Measurements from ENCODE around the gene WDR43. TPM values are rescaled to one million over a fixed set of nuclear protein-coding genes. Genes with fewer than 3 reads are reported as not detected.

Gene WDR43
- total RNA-seq, 1 donor from 2014 or later, result 37.6 TPM

DNA sequence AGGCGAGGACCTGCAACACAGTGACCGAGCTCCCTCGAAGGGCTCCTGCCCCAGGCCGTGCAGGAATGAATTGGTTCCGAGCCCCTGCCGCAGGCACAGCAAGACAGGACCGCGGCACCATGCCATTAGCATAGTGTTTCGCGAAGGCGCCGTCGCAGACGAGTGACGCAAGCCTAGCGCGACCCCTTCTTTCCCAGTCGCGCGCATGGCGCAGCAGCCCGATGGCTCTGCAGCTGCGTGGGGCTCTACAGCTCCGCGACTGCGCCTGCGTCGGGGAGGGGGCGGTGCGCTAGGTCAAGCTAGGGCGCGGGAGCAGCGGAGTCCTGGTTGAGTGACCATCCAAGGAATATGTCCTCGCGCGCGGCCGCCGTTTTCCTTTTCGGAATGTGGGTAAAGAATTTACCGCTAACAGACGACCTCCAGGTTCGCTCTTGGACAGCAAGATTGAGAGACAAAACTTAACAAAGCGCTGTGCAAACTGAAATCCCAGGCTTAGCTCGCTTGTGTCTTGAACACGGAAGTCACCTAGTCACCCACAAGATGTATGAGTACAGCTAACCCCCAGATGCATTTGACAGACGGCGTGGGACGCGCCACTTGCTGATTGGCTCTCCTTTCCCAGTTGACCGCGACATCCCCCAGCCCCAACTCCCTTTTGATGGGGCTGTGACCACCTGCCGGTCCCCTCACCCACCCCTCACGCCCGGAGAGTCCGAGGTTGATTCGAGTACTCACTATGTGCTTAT, 24.1 kb upstream of the WDR43 start, which contains the start of gene TRMT61B:
Gene TRMT61B (minus strand): TSS at position 164 of the 746 bp plus-strand sequence. CDS start 32 bp downstream, at position 132.
- Mint-ChIP-seq H3K4me3 (ENCODE audit: unreplicated experiment) (peak within 1 kb of the TSS; percentile 98), H3K9me3 (ENCODE audit: low read depth) (no peaks in the 10 kb centered on the region), H3K4me1 (ENCODE audit: low read depth) (peaks cover 32% of the 10 kb centered on the region), H3K27me3 (ENCODE audit: low read depth) (peaks cover 5% of the 10 kb centered on the region), H3K36me3 (ENCODE audit: low read depth) (no peaks in the 10 kb centered on the region), H3K27ac (ENCODE audit: unreplicated experiment) (peak within 1 kb of the TSS; percentile 98)
- peak; percentile 99 for DNase-seq (ENCODE audit: low spot score)
- TF ChIP-seq CTCF (IDR thresholded peaks at IDR 0.05), result no peak

- no peak for DNase-seq (ENCODE audit: low spot score)
- no peak for TF ChIP-seq CTCF (IDR thresholded peaks at IDR 0.05)
- peaks cover 31% of the 10 kb centered on the region for H3K4me1 Mint-ChIP-seq (ENCODE audit: low read depth)
- H3K36me3 Mint-ChIP-seq (ENCODE audit: low read depth), result no peaks in the 10 kb centered on the region
- no peaks in the 10 kb centered on the region for H3K9me3 Mint-ChIP-seq (ENCODE audit: low read depth)
- no peak overlapping the region for H3K4me3 Mint-ChIP-seq (ENCODE audit: unreplicated experiment)
- H3K27ac Mint-ChIP-seq (ENCODE audit: unreplicated experiment), result no peak overlapping the region
- H3K27me3 Mint-ChIP-seq (ENCODE audit: low read depth), result peaks cover 16% of the 10 kb centered on the region
These were observed 22.8 kb upstream of the WDR43 start for GRCh38 chr2:28871620-28872019.

GRCh38 chr2:28880193-28880592, 14.3 kb upstream of the WDR43 start:
- Mint-ChIP-seq H3K27me3 (ENCODE audit: low read depth) (peaks cover 21% of the 10 kb centered on the region), H3K4me1 (ENCODE audit: low read depth) (no peaks in the 10 kb centered on the region), H3K9me3 (ENCODE audit: low read depth) (no peaks in the 10 kb centered on the region), H3K27ac (ENCODE audit: unreplicated experiment) (no peak overlapping the region), H3K4me3 (ENCODE audit: unreplicated experiment) (no peak overlapping the region), H3K36me3 (ENCODE audit: low read depth) (no peaks in the 10 kb centered on the region)
- no peak for TF ChIP-seq CTCF (IDR thresholded peaks at IDR 0.05)
- no peak for DNase-seq (ENCODE audit: low spot score)

GRCh38 chr2:28893488-28893887, 979 bp upstream of the WDR43 start:
- no peaks in the 10 kb centered on the region for H3K27me3 Mint-ChIP-seq (ENCODE audit: low read depth)
- no peaks in the 10 kb centered on the region for H3K9me3 Mint-ChIP-seq (ENCODE audit: low read depth)
- TF ChIP-seq CTCF (IDR thresholded peaks at IDR 0.05), result no peak
- H3K4me1 Mint-ChIP-seq (ENCODE audit: low read depth), result peaks cover 31% of the 10 kb centered on the region
- H3K27ac Mint-ChIP-seq (ENCODE audit: unreplicated experiment), result no peak overlapping the region
- H3K4me3 Mint-ChIP-seq (ENCODE audit: unreplicated experiment), result peak overlapping the region; percentile 26
- DNase-seq (ENCODE audit: low spot score), result no peak
- no peaks in the 10 kb centered on the region for H3K36me3 Mint-ChIP-seq (ENCODE audit: low read depth)

GRCh38 chr2:28895189-28895893, 874 bp downstream of the WDR43 start:
- Mint-ChIP-seq H3K27ac (ENCODE audit: unreplicated experiment) (peak overlapping the region; percentile 79), H3K27me3 (ENCODE audit: low read depth) (no peaks in the 10 kb centered on the region), H3K36me3 (ENCODE audit: low read depth) (no peaks in the 10 kb centered on the region), H3K4me3 (ENCODE audit: unreplicated experiment) (peak overlapping the region; percentile 88), H3K9me3 (ENCODE audit: low read depth) (no peaks in the 10 kb centered on the region), H3K4me1 (ENCODE audit: low read depth) (peaks cover 43% of the 10 kb centered on the region)
- no peak for DNase-seq (ENCODE audit: low spot score)
- no peak for TF ChIP-seq CTCF (IDR thresholded peaks at IDR 0.05)

Data from chondrocyte (in vitro differentiated cells).